CD4-positive, CD25-positive, alpha-beta regulatory T cell (primary cell): Measurements from ENCODE around the gene CASP2. TPM values are rescaled to one million over a fixed set of nuclear protein-coding genes. Genes with fewer than 3 reads are reported as not detected.
A peak's percentile ranks its signal among the peaks of the same experiment; 100 is the strongest.

Experiments
- ATAC-seq, 2 donors: fragments of 150-1000 bp; cut with Tn5 transposase; one replicate each; pipeline ENCODE4 v1.10.0; 2021; ENCODE audit warnings: low read depth in 2 of 2, moderate number of reproducible peaks in 2 of 2, moderate library complexity in 1 of 2
- DNase-seq, 3 donors: peaks; one replicate each; pipeline versions ENCODE4 v3.0.0 to v3.0.0-alpha.2; 2012 to 2022; ENCODE audit warnings: mixed read lengths in 1 of 3
- H3K27ac ChIP-seq: one replicate; pipeline ENCODE4 v1.7.0; 2013; ENCODE audit warnings: mild to moderate bottlenecking, low read length; ENCODE audit not compliant: insufficient read depth, poor library complexity, severe bottlenecking
- H3K27me3 ChIP-seq: one replicate; pipeline ENCODE4 v1.7.0; 2013; ENCODE audit warnings: low read length; ENCODE audit not compliant: control insufficient read depth, insufficient read depth
- H3K36me3 ChIP-seq: one replicate; pipeline ENCODE4 v1.7.0; 2013; ENCODE audit warnings: mild to moderate bottlenecking, low read length, moderate library complexity; ENCODE audit not compliant: control insufficient read depth, insufficient read depth
- H3K4me1 ChIP-seq: 2 replicates; pipeline ENCODE4 v1.7.0; 2013; ENCODE audit warnings: mild to moderate bottlenecking, low read length; ENCODE audit not compliant: insufficient read depth, control insufficient read depth, poor library complexity, severe bottlenecking
- H3K4me3 ChIP-seq: one replicate; pipeline ENCODE4 v1.7.0; 2013; ENCODE audit warnings: low read depth, mild to moderate bottlenecking, low read length, moderate library complexity
- H3K9me3 ChIP-seq, 2 experiments: 1 replicate in 1 of 2; 2 replicates in 1 of 2; pipeline ENCODE4 v1.7.0; 2013; ENCODE audit warnings: low read length in 2 of 2, mild to moderate bottlenecking in 1 of 2, moderate library complexity in 1 of 2; ENCODE audit not compliant: control insufficient read depth in 2 of 2
- H3K27ac Mint-ChIP-seq, 3 donors: one replicate each; pipeline ENCODE4 v1.8.0; 2020 to 2022; ENCODE audit warnings: mild to moderate bottlenecking in 3 of 3, mixed read lengths in 3 of 3, moderate library complexity in 2 of 3
- H3K27me3 Mint-ChIP-seq: one replicate; pipeline ENCODE4 v1.8.0; 2022; ENCODE audit warnings: mild to moderate bottlenecking, mixed read lengths
- H3K36me3 Mint-ChIP-seq: one replicate; pipeline ENCODE4 v1.8.0; 2020; ENCODE audit warnings: mixed read lengths
- H3K4me1 Mint-ChIP-seq, 4 donors: one replicate each; pipeline ENCODE4 v1.8.0; 2020 to 2022; ENCODE audit warnings: mixed read lengths in 4 of 4, mild to moderate bottlenecking in 1 of 4
- H3K4me3 Mint-ChIP-seq, 4 donors: one replicate each; pipeline ENCODE4 v1.8.0; 2020 to 2022; ENCODE audit warnings: mild to moderate bottlenecking in 4 of 4, mixed read lengths in 4 of 4, moderate library complexity in 3 of 4
- H3K9me3 Mint-ChIP-seq, 7 donors: one replicate each; pipeline ENCODE4 v1.8.0; 2020 to 2022; ENCODE audit warnings: mixed read lengths in 7 of 7, mild to moderate bottlenecking in 3 of 7, moderate library complexity in 2 of 7
- polyA plus RNA-seq, 4 donors: library from polyadenylated mRNA; unstranded; fragments of 300-500 nt; fragmentation: Illumina TruSeq; gene quantifications; one replicate each; pipeline ENCODE4 v1.2.3, GENCODE V29; 2021
- total RNA-seq: library from RNA; stranded (reverse); gene quantifications from one replicate; pipeline ENCODE4 v1.2.3, GENCODE V29; 2022

The CASP2 gene
- total and polyA plus RNA-seq, 5 donors from 2014 or later: 20.5 to 61.4 (median 24.5) TPM

- H3K4me3 Mint-ChIP-seq: peak overlapping the region in 1 of 4 donors; percentile 4
- Histone ChIP-seq H3K4me1 (peaks cover 24% of the 10 kb centered on the region), H3K4me3 (no peak overlapping the region), H3K9me3 (no peaks in the 10 kb centered on the region), H3K36me3 (peaks cover 47% of the 10 kb centered on the region), H3K27ac (no peak overlapping the region), H3K27me3 (no peaks in the 10 kb centered on the region)
- H3K27me3 Mint-ChIP-seq: no peaks in the 10 kb centered on the region
- ATAC-seq (no peak), DNase-seq (no peak)
- peaks cover 25 to 57% (median 36%) of the 10 kb centered on the region in 4 donors for H3K4me1 Mint-ChIP-seq
- peaks cover 45% of the 10 kb centered on the region for H3K36me3 Mint-ChIP-seq
- H3K9me3 Mint-ChIP-seq: peaks cover 0 to 3% (median 0%) of the 10 kb centered on the region in 7 donors
- H3K27ac Mint-ChIP-seq: peak overlapping the region in 2 of 3 donors; percentile 54 to 81
These were observed 20.5 kb downstream of the CASP2 start for GRCh38 chr7:143308632-143309031.

- Histone ChIP-seq H3K27ac (no peak overlapping the region), H3K36me3 (no peaks in the 10 kb centered on the region), H3K4me1 (peaks cover 19% of the 10 kb centered on the region), H3K9me3 (no peaks in the 10 kb centered on the region), H3K4me3 (no peak overlapping the region), H3K27me3 (no peaks in the 10 kb centered on the region)
- peaks cover 0 to 2% (median 0%) of the 10 kb centered on the region in 7 donors for H3K9me3 Mint-ChIP-seq
- peaks cover 2% of the 10 kb centered on the region for H3K36me3 Mint-ChIP-seq
- ATAC-seq (no peak), DNase-seq (no peak)
- H3K4me1 Mint-ChIP-seq: peaks cover 9 to 41% (median 23%) of the 10 kb centered on the region in 4 donors
- H3K27me3 Mint-ChIP-seq: no peaks in the 10 kb centered on the region
- H3K27ac Mint-ChIP-seq: peak overlapping the region in 1 of 3 donors; percentile 10
- H3K4me3 Mint-ChIP-seq: no peak overlapping the region
These were observed 26.0 kb downstream of the CASP2 start for GRCh38 chr7:143314127-143314526.

- no peak within 1 kb of the TSS for H3K27ac ChIP-seq
- peaks cover 2 to 34% (median 13%) of the 10 kb centered on the region in 4 donors for H3K4me1 Mint-ChIP-seq
- ATAC-seq: no peak
- H3K27me3 Mint-ChIP-seq: no peaks in the 10 kb centered on the region
- H3K36me3 ChIP-seq: no peaks in the 10 kb centered on the region
- peak within 1 kb of the TSS in 1 of 3 donors; percentile 49 for H3K27ac Mint-ChIP-seq
- H3K9me3 ChIP-seq: no peaks in the 10 kb centered on the region
- H3K27me3 ChIP-seq: no peaks in the 10 kb centered on the region
- no peaks in the 10 kb centered on the region for H3K9me3 Mint-ChIP-seq
- H3K4me3 ChIP-seq: no peak within 1 kb of the TSS
- no peak for DNase-seq
- no peaks in the 10 kb centered on the region for H3K36me3 Mint-ChIP-seq
- peaks cover 9% of the 10 kb centered on the region for H3K4me1 ChIP-seq
- peak within 1 kb of the TSS in 1 of 4 donors; percentile 33 for H3K4me3 Mint-ChIP-seq
These were observed 27.6 kb downstream of the CASP2 start, which contains the start of gene CLCN1 for GRCh38 chr7:143315776-143316175. Gene CLCN1 (plus strand): TSS chr7:143316111. CDS start chr7:143316213, 102 bp downstream.

- Mint-ChIP-seq H3K4me1 (peaks cover 0 to 27% (median 6%) of the 10 kb centered on the region in 4 donors), H3K36me3 (no peaks in the 10 kb centered on the region)
- no peak for ATAC-seq
These were observed 28.3 kb downstream of the CASP2 start for GRCh38 chr7:143316492-143316891.

GRCh38 chr7:143318661-143319060 lies 30.5 kb downstream of the CASP2 start:
- H3K27me3 Mint-ChIP-seq: no peaks in the 10 kb centered on the region
- H3K9me3 Mint-ChIP-seq: no peaks in the 10 kb centered on the region
- no peak overlapping the region for H3K4me3 ChIP-seq
- no peak for ATAC-seq
- no peak overlapping the region for H3K27ac ChIP-seq
- no peaks in the 10 kb centered on the region for H3K9me3 ChIP-seq
- H3K4me1 Mint-ChIP-seq: peaks cover 0 to 18% (median 5%) of the 10 kb centered on the region in 4 donors
- H3K27me3 ChIP-seq: no peaks in the 10 kb centered on the region
- H3K36me3 Mint-ChIP-seq: no peaks in the 10 kb centered on the region
- DNase-seq: no peak
- H3K36me3 ChIP-seq: no peaks in the 10 kb centered on the region
- H3K27ac Mint-ChIP-seq: peak overlapping the region in 1 of 3 donors; percentile 69
- H3K4me3 Mint-ChIP-seq: no peak overlapping the region
- H3K4me1 ChIP-seq: no peaks in the 10 kb centered on the region

More at GRCh38 chr7:143316492-143316891, 28.3 kb downstream of the CASP2 start:
- H3K9me3 Mint-ChIP-seq: no peaks in the 10 kb centered on the region
- Histone ChIP-seq H3K27ac (no peak overlapping the region), H3K36me3 (no peaks in the 10 kb centered on the region), H3K9me3 (no peaks in the 10 kb centered on the region), H3K27me3 (no peaks in the 10 kb centered on the region), H3K4me1 (peaks cover 1% of the 10 kb centered on the region), H3K4me3 (no peak overlapping the region)
- no peak for DNase-seq
- H3K4me3 Mint-ChIP-seq: no peak overlapping the region
- peak overlapping the region in 1 of 3 donors; percentile 49 for H3K27ac Mint-ChIP-seq
- H3K27me3 Mint-ChIP-seq: no peaks in the 10 kb centered on the region

- Mint-ChIP-seq H3K4me1 (peaks cover 10 to 26% (median 21%) of the 10 kb centered on the region in 4 donors), H3K27me3 (peaks cover 3% of the 10 kb centered on the region), H3K9me3 (no peaks in the 10 kb centered on the region), H3K27ac (no peak overlapping the region), H3K4me3 (no peak overlapping the region), H3K36me3 (no peaks in the 10 kb centered on the region)
- ATAC-seq (no peak), DNase-seq (no peak)
- Histone ChIP-seq H3K27ac (no peak overlapping the region), H3K27me3 (no peaks in the 10 kb centered on the region), H3K36me3 (no peaks in the 10 kb centered on the region), H3K4me1 (peaks cover 13% of the 10 kb centered on the region), H3K4me3 (no peak overlapping the region), H3K9me3 (no peaks in the 10 kb centered on the region)
These were observed 32.5 kb downstream of the CASP2 start for GRCh38 chr7:143320620-143321019.

GRCh38 chr7:143321242-143321641 lies 33.1 kb downstream of the CASP2 start:
- H3K9me3 ChIP-seq: no peaks in the 10 kb centered on the region
- Mint-ChIP-seq H3K27ac (no peak overlapping the region), H3K36me3 (no peaks in the 10 kb centered on the region), H3K4me1 (peaks cover 12 to 32% (median 25%) of the 10 kb centered on the region in 4 donors), H3K27me3 (peaks cover 6% of the 10 kb centered on the region), H3K9me3 (no peaks in the 10 kb centered on the region), H3K4me3 (no peak overlapping the region)
- H3K27ac ChIP-seq: no peak overlapping the region
- H3K4me1 ChIP-seq: peaks cover 15% of the 10 kb centered on the region
- no peak overlapping the region for H3K4me3 ChIP-seq
- no peaks in the 10 kb centered on the region for H3K27me3 ChIP-seq
- no peaks in the 10 kb centered on the region for H3K36me3 ChIP-seq
- DNase-seq (no peak), ATAC-seq (no peak)

GRCh38 chr7:143321734-143322133 lies 33.6 kb downstream of the CASP2 start:
- Mint-ChIP-seq H3K9me3 (no peaks in the 10 kb centered on the region), H3K36me3 (no peaks in the 10 kb centered on the region), H3K4me1 (peaks cover 12 to 34% (median 25%) of the 10 kb centered on the region in 4 donors), H3K27me3 (peaks cover 6% of the 10 kb centered on the region), H3K4me3 (no peak overlapping the region), H3K27ac (no peak overlapping the region)
- ATAC-seq (no peak), DNase-seq (no peak)
- peaks cover 15% of the 10 kb centered on the region for H3K4me1 ChIP-seq
- no peaks in the 10 kb centered on the region for H3K27me3 ChIP-seq
- no peak overlapping the region for H3K27ac ChIP-seq
- H3K4me3 ChIP-seq: no peak overlapping the region
- H3K36me3 ChIP-seq: no peaks in the 10 kb centered on the region
- H3K9me3 ChIP-seq: no peaks in the 10 kb centered on the region
